Left colon (tissue), 2 donors: Measurements from ENCODE around the gene TULP3. TPM values are rescaled to one million over a fixed set of nuclear protein-coding genes. Genes with fewer than 3 reads are reported as not detected.
"Not testable (repeated sequence)": the region's sequence is repeated elsewhere in the genome, so short reads cannot be mapped to it uniquely, and the experiment has no call there.

Experiments used
- ATAC-seq: fragments of 200-7000 bp; cut with Tn5 transposase; one replicate; pipeline ENCODE4 v1.9.1; 2020; ENCODE audit warnings: mild to moderate bottlenecking, moderate library complexity
- DNase-seq, 2 donors: peaks; one replicate each; pipeline ENCODE4 v3.0.0-alpha.2; 2020
- intact Hi-C, 2 donors: fragments of 100-400 bp; cut with DNase I in 1 of 2; cut with micrococcal nuclease in 1 of 2; formaldehyde crosslinking; loops; one replicate each; pipeline versions ENCODE4 v1.11.2 to v1.14.0; 2022; cut with DNase I, micrococcal nuclease
- long read RNA-seq: library from polyadenylated mRNA; unstranded; transcript quantifications from one replicate; pipeline ENCODE4 v2.0.0, GENCODE V29; 2021
- total RNA-seq, 2 donors: library from RNA; stranded (reverse); fragmentation: NEBNext Ultra II Directional; extraction: Animal tissue kit (Norgen Biotek cat#: 25700); gene quantifications; one replicate each; pipeline ENCODE4 v1.2.1, GENCODE V29; 2021
- donor health status: DM: no; HTN: no; CAD: no.
- donor health status: DM: yes; HTN: yes; CAD: no.

The TULP3 gene, protein sequence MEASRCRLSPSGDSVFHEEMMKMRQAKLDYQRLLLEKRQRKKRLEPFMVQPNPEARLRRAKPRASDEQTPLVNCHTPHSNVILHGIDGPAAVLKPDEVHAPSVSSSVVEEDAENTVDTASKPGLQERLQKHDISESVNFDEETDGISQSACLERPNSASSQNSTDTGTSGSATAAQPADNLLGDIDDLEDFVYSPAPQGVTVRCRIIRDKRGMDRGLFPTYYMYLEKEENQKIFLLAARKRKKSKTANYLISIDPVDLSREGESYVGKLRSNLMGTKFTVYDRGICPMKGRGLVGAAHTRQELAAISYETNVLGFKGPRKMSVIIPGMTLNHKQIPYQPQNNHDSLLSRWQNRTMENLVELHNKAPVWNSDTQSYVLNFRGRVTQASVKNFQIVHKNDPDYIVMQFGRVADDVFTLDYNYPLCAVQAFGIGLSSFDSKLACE
- 1 to 10 TPM; 7.5 to 9.9 TPM for total RNA-seq
- long read RNA-seq, partial matches to known transcripts: 1 of 1 reads
- long read RNA-seq, other reads (novel, unspliced or antisense): 0 of 1 reads

DNA sequence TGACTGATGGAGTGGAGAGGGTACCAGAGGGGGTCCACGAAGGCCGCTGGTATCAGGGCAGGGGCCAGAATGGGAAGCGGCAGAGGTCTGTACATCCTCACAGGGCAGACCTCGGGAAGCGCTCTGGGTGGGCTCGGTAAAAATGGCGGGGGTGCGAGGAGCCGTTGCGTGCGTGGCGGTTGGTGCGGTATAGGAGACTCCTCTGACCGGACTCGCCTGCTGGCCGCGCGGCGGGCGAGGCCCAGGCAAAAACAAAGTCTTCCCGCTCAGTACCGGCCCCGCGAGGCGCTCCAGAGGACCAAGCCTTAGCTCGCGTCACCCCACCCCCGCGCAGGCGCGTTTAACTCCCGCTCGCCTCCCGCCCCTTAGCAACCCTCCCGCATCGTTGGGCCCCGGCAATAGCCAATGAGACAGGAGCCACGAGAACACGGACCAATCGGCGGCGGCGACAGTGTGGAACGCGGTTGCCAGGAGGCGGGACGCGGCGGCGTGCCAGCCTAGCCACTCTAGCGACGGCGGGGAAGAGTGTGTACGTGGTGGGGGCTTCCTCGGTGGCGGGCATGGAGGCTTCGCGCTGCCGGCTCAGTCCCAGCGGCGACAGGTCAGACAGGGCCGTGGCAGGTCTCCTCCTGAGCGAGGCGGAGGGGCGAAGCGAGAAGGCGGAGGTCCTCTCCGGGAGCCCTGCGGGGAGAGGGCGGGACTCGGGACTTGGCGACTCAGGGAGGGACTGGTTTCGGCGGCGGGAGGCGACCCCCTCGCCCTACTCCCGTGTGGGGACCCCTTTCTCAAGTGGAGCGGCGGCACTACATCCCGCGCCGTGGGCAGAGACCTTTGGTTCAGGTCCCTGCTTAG, at the start of gene TULP3:
TULP3 (plus strand) TSS at position 504 of the 852 bp plus-strand sequence; CDS start at position 561, 57 bp downstream.
- intact Hi-C loops: no loop called here
- ATAC-seq: peak; percentile 98
- peak; percentile 99 for DNase-seq

DNA sequence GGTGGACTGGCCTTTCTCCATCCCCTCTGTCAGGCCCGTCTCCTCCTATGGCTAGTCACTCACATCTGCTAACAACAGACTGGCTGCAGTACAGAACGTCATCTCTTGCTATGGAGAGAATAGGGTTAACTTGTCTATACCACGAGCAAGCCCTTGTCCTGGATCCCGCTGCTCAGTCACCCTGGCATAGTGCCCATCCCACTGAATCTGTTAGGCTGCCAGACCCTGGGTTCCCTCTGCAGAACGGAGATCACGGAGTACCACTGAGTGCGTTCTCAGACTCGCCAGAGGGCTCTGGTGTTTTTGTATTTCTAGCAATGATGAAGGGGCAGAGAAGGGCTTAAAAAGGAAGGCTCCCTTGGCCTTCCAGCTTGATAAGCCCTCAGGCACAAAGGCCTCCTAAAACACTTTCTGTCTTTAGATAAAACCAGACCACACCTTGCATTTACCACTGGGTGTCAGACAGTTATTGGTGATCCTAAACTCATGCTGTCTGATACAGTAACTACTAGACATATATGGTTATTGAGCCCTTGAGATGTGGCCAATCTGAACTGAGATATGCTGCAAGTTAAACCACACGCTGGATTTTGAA, 49.5 kb upstream of the TULP3 start:
- ATAC-seq (no peak), DNase-seq (no peak)
- intact Hi-C loops: no loop called here

DNA sequence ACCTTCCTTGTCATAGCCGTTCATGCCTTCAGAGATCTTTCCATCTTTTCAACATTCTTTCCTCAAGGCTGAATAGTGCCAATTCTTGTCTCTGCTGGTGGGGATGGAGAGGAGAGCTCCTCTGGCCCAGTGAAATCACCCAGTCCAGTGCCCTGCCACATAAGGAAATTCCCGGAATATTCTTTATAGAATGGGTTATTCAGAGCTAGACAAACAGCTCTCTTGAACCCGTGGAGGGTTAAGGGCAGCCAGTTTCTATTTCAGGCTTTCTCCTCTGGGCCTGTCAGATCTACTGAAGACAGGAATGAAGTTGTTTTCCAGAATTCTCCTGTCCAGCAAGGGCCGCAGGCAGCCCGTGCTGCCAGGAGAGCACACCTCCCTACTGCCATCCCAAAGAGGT, 47.7 kb upstream of the TULP3 start:
- no peak for ATAC-seq
- no peak for DNase-seq
- intact Hi-C loops: no loop called here

DNA sequence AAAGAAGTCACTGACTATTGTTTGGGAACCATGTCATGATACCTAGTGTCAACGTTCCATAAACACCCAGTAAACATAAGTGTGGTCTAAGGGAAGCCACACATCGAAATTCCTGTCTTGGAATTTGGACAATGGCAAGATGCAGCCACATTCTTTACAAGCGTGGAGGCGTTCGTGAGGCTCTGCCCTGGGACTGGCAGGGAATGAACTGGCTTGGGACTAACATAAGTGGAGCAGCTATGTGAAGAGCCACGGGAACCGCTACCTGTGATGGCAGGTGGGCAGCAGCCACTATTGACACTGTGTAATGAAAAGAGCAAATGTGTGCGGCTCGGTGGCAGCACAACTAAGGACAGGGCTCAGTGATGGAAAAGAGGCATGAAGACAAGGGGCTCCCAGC, 45.9 kb upstream of the TULP3 start:
- no peak for ATAC-seq
- intact Hi-C loops: no loop called here
- no peak for DNase-seq

DNA sequence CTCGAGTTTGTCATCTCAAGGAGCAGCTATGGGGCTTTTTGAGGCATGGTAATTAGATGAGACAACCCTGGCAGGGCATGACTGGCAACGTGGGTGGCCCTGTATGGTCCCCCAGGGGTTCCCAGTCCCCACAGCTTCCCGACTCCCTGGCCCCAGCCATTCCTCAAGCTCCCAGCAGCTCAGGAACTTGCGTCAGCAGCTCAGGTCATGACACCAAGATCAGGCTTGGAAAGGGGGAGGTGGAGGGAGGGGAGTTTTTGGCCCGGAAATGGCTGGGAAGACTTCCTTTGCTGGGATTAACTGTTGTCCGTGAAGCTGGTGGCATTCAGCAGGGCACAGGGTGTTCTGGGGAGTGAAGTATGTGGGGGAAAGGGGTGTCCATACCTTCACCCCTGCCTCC, 45.4 kb upstream of the TULP3 start:
- ATAC-seq (no peak), DNase-seq (no peak)
- intact Hi-C loops: no loop called here

DNA sequence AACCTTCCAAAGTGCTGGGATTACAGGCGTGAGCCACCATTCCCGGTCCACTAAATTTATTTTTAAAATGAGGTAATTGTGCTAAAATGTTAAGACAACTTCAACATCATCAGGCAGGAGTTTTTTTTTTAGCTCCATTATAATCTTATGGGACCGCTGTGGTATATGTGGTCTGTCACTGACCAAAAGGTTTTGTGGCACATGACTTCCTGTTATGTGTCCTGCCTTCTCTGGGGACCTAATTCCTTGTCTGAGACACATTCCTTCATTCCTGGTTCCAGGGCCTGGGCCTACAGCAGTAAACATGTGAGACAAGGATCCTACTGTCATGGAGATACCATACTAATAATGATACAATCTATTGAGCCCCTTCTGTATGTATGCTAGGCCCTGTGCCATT, 38.8 kb upstream of the TULP3 start:
- DNase-seq (no peak), ATAC-seq (no peak)
- intact Hi-C loops: no loop called here

DNA sequence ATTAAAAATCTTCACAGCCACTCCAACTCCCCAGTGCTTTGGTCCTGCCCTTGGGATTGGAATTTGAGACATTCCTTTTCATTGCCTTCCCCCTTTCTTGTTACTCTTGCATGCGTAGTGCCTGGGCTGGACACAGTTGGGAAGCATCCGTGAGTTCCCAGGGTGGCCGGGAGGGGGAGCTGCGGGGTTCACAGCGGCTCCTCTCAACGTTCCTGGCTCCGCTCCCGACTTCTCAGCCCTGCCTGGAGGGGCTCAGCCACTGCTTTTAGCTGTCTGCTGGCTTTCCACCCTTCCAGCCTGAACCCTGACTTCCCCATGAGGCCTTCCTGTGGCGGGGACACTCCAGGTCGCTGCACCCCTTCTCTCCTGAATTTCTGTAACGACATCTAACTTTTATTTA, 37.1 kb upstream of the TULP3 start:
- peak; percentile 54 for ATAC-seq
- peak; percentile 61 to 81 for DNase-seq
- intact Hi-C loops: no loop called here

DNA sequence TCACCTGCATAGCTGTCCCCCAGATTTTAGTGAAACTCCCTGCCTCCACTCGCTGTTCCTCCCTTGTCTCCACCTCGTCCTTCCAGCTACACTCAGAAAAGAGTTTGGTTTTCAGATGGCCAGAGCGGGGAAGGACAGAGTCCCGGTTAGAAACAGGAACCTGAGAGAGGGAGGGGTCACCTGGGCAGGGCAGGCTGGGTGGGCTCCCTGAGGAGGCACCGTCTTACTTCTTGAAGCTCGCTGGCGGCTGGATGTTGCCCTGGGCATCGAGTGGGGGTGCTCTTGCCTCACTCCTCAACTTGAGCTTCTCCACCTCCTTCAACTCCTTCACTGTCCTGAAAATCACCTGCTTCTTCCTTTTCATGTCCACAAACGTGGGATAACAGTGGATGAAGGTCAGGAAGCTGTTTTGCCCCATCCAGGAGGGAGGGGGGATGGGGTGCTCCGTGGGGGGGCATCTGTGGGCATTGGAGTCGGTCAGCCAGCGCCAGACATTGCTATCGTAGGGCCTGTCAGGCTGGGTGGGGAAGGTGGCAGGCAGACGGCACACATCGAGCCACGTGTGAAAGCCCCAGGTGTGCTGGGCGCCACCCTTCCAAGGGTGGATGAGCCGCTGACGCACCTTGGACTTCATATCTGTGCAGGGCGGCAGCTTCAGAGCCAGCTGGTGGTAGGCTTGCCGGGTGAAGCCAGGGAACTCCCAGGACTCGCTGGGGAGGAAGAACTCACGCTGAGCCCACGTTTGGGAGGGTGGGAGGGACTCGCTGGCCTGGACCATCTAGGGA, 35.8 kb upstream of the TULP3 start:
- ATAC-seq (peak; percentile 97), DNase-seq (peak; percentile 87 to 89)
- intact Hi-C loops: no loop called here

DNA sequence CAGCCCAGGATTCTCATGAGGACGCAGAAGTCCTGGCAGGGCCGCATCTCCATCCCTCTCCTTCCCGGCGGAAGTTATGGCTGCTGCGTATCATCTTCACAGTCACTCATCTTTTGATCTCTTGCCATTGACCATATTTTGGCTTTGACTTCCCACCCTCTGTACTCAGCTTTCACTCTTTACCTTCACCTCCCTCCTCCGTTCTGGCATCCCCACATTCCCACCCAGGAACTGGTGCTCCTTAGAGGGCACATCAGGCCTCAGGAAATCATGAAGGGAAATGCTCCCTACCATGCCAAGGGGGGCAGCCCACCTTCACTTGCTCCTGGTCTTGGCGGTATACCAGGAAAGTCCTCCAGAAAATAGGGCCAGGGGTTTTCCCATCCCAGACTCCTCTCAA, 35.1 kb upstream of the TULP3 start:
- ATAC-seq: no peak
- intact Hi-C loops: no loop called here

DNA sequence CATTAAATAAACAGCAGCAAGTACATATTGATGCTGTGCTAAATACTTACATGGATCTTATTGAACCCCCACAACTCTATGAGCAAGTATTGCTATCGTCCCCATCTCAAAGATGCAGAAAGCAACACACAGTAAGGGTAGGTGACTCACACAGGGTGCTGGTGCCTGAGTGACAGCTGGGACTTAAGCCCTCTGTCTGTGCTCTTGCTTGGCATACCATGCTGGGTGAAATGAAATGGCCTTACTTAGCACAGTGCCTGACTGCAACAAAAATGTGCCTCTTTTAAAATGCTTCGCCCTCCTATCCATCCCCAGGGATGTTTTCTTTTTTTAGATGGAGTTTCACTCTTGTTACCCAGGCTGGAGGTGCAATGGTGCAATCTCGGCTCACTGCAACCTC, 34.6 kb upstream of the TULP3 start:
- DNase-seq: no peak
- ATAC-seq: no peak
- intact Hi-C loops: no loop called here

More for the DNA sequence above, 35.1 kb upstream of the TULP3 start:
- DNase-seq: no peak

DNA sequence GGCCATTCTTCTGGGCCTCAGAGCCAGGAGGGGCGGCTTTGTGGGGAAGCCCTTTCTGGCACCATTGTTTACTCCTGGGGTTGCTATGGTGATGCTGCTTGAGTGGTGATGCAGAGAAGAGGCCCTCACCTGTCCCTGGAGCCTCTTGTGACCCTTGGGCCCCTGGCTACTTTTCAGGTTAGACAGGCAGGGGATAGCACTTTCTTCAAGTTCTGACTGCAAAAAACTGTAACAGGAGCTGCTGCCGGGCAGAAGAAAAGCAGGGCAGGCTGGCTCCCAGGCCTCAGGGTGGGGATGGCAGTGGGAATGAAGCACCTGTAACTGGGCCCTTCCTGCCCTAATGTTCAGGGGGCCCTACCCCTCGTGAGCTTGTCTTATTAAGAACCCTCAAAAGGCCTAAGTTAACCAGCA, 33.7 kb upstream of the TULP3 start, which contains the start of gene TEX52:
TEX52 (minus strand) TSS at position 19 of the 411 bp plus-strand sequence; CDS start at position 6, 13 bp downstream.
- no peak for DNase-seq
- intact Hi-C loops: no loop called here
- ATAC-seq: no peak

DNA sequence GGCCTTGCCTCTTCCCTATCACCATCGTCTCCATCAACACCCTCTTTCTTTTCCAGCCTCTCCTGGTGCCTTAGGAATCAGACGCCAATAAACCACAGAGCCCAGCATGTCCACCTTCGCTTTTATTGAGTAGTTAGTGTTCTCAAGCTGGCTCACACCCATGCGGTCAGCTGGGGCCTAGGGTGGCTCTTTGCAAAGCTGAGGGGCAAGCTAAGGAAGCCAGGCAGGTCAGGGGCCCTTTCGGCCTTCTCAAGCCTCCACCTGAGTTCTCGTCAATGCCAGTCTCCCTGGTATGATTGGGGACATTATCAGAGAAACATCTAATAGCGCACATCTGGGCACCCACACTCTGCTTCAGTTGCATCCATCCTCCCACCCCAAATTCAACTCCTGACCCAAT, 33.1 kb upstream of the TULP3 start:
- intact Hi-C loops: no loop called here

DNA sequence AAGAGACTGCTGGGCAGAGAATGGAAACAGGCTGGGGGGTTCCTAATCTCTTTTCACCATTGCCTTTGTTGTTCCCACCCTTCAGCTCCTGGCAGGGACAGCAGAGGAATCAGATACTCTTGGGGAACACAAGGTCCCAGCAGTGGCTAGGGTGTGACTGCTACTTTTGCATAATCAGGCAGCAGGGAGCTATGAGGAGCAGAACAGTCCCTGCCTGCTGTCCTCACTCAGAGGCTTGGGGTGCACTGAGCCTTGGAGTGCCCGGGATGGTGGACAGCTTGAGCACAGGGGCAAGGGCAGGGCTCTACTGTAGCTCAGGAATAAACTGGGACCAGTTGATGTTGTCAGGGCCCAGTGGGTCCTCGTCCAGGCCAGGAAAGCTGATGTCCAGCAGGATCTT, 32.4 kb upstream of the TULP3 start:
- ATAC-seq (no peak), DNase-seq (no peak)
- intact Hi-C loops: no loop called here

More for the DNA sequence above, 33.1 kb upstream of the TULP3 start:
- ATAC-seq (no peak), DNase-seq (no peak)

DNA sequence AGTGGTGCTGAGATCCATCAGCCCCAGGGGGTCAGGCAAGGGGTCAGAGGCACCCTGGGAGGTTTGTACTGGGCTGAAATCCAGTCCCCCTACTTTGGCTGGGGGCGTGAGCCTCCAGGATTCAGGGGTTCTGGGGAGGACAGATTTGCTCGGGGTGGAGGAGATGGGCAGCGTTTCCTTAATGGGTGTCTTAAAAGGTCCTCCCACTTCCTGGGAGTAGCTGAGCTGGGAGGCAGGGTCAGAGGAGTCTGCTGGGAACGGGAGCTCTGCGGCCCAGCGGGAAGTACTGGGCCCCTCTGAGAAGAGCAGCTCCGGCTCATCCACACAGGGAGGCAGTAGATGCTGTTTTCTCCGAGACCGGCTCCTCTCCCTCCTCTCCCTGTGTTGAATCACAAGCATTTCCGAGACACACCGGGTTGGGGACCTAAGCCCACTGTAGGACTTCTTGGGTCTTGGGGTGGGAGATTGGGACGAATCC, 31.7 kb upstream of the TULP3 start:
- intact Hi-C loops: no loop called here
- no peak for ATAC-seq
- DNase-seq: no peak

DNA sequence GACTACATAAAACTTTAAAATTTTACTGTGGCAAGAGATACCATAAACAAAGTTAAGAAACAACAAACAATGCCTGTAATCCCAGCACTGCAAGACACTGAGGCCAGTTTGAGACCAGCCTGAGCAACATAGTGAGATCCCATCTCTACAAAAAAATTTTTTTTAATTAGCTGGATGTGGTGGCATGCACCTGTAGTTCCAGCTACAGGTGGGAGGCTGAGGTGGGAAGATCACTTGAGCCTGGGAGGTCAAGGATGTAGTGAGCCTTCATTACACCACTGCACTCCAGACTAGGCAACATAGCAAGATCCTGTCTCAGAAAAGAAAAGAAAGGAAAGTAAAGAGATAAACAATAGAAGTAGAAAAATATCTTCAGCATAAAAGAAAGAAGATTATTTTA, 30.5 kb upstream of the TULP3 start:
- intact Hi-C loops: loop anchor here in 1 of 2 donors (10.0 kb wide), 1 partner anchor 175 kb away; no protein-coding TSS in a partner anchor
- no peak for DNase-seq
- no peak for ATAC-seq

DNA sequence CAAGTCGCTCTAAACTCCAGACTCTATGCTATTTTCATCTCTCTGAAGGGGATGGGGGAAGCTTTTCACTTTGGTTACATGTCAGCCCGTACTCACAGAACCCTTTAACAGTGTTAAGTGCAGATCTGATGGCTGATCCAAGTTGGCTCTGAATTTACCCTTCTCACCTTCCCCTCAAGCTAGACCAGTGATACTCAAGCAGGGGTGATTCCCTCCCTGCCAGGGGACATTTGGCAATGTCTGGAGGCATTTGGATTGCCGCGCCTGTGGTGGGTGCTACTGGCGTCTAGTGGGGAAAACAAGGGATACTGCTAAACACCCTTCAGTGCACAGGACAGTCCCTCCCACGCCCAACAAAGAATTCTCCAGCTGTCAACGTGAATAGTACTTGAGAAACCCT, 27.8 kb upstream of the TULP3 start:
- ATAC-seq (no peak), DNase-seq (no peak)
- intact Hi-C loops: loop anchor here in 1 of 2 donors (10.0 kb wide), 1 partner anchor 172 kb away; no protein-coding TSS in a partner anchor

DNA sequence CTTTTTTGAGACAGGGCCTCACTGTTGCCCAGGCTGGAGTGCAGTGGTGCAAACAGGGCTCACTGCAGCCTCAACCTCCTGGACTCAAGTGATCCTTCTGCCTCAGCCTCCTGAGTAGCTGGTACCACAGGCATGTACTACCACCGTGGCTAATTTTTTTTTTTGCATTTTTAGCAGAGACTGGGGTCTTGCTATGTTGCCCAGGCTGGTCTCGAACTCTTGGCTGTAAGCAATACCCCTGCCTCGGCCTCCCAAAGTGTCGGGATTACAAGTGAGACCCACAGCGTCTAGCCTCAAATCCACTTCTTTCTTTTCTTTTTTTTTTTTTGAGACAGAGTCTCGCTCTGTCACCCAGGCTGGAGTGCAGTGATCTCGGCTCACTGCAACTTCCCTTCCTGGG, 27.3 kb upstream of the TULP3 start:
- ATAC-seq, DNase-seq: not testable (repeated sequence)
- intact Hi-C loops: loop anchor here in 1 of 2 donors (10.0 kb wide), 1 partner anchor 171 kb away; no protein-coding TSS in a partner anchor

DNA sequence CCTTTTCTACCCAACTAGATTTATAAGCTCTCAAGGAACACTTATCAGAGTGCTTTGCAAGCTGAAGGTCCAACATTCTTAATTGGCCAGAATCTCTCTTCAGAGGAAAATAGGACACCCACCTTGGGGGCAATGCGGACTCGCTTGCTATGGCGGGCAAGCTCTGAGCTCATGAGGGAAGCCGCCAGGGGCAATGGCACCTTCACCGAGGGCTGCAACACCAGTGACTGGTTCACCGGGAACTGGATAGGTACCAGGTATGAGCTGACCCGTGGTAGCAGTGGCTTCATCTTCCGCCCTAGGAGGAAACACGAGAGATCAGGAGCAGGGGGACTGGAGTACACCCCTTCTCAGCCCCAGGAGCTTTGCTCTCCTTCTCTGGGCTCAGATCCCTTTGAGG, 26.5 kb upstream of the TULP3 start:
- intact Hi-C loops: loop anchor here in 1 of 2 donors (10.0 kb wide), 1 partner anchor 171 kb away; no protein-coding TSS in a partner anchor
- DNase-seq: no peak
- ATAC-seq: no peak
